HG02571 (cell line): ENCODE results near the gene XRRA1.
"Not testable (repeated sequence)": the region's sequence is repeated elsewhere in the genome, so short reads cannot be mapped to it uniquely, and the experiment has no call there.

ENCODE experiments used
- ATAC-seq: cut with Tn5 transposase; IDR thresholded peaks from one replicate; pipeline ENCODE4 v1.9.1; 2021; ENCODE audit warnings: mild to moderate bottlenecking, moderate library complexity; ENCODE audit not compliant: unreplicated experiment

The XRRA1 gene

GRCh38 chr11:74948898-74949752 is at the start of gene XRRA1, which contains the start of gene SPCS2:
TSS of gene XRRA1 (minus strand) at chr11:74949091. CDS start at chr11:74940878, 8,213 bp downstream.
TSS of gene SPCS2 (plus strand) at chr11:74949266. CDS start at chr11:74949286, 20 bp downstream.
- ATAC-seq: peak; percentile 90

- no peak for ATAC-seq
Observed at GRCh38 chr11:74992852-74993251, 44.0 kb upstream of the XRRA1 start.

- no peak for ATAC-seq
Observed at GRCh38 chr11:74990941-74991340, 42.0 kb upstream of the XRRA1 start.

GRCh38 chr11:74990150-74990549 is 41.3 kb upstream of the XRRA1 start:
- not testable (repeated sequence) for ATAC-seq

GRCh38 chr11:74989260-74989638 is 40.4 kb upstream of the XRRA1 start:
- no peak for ATAC-seq

- peak; percentile 84 for ATAC-seq
Observed at GRCh38 chr11:74988541-74989259, 39.8 kb upstream of the XRRA1 start, which contains the start of gene NEU3. TSS of gene NEU3 (plus strand) at chr11:74988933. CDS start at chr11:74989061, 128 bp downstream.

GRCh38 chr11:74984730-74985129 is 35.8 kb upstream of the XRRA1 start:
- ATAC-seq: no peak

- no peak for ATAC-seq
Observed at GRCh38 chr11:74984070-74984469, 35.2 kb upstream of the XRRA1 start.

- no peak for ATAC-seq
Observed at GRCh38 chr11:74981888-74982287, 33.0 kb upstream of the XRRA1 start.

- no peak for ATAC-seq
Observed at GRCh38 chr11:74980634-74981033, 31.7 kb upstream of the XRRA1 start.

GRCh38 chr11:74978041-74978440 is 29.1 kb upstream of the XRRA1 start:
- ATAC-seq: no peak

- ATAC-seq: no peak
Observed at GRCh38 chr11:74971424-74971823, 22.5 kb upstream of the XRRA1 start.

- ATAC-seq: no peak
Observed at GRCh38 chr11:74970852-74971395, 22.0 kb upstream of the XRRA1 start.

- ATAC-seq: no peak
Observed at GRCh38 chr11:74966651-74967050, 17.8 kb upstream of the XRRA1 start.

- ATAC-seq: not testable (repeated sequence)
Observed at GRCh38 chr11:74960128-74960527, 11.2 kb upstream of the XRRA1 start.

GRCh38 chr11:74957937-74958629 is 9.2 kb upstream of the XRRA1 start:
- no peak for ATAC-seq

- no peak for ATAC-seq
Observed at GRCh38 chr11:74956397-74957015, 7.6 kb upstream of the XRRA1 start.

- no peak for ATAC-seq
Observed at GRCh38 chr11:74954199-74954598, 5.3 kb upstream of the XRRA1 start.

GRCh38 chr11:74953451-74953850 is 4.6 kb upstream of the XRRA1 start:
- no peak for ATAC-seq

- ATAC-seq: no peak
Observed at GRCh38 chr11:74952752-74953151, 3.9 kb upstream of the XRRA1 start.

GRCh38 chr11:74951226-74951625 is 2.3 kb upstream of the XRRA1 start:
- ATAC-seq: no peak
